ENCODE measurements around the gene GCM1. TPM values are rescaled to one million over a fixed set of nuclear protein-coding genes. Genes with fewer than 3 reads are reported as not detected.

Gene GCM1
- total and polyA plus RNA-seq, 4 donors = 0.05 to 0.08 TPM; not detected in 2

- Histone ChIP-seq H3K4me1 (ENCODE audit: control insufficient read depth in 4 of 4, insufficient read depth in 4 of 4, low read length in 3 of 4) (peaks cover 3 to 10% (median 7%) of the 10 kb centered on the region in 4 donors), H3K27me3 (ENCODE audit: control insufficient read depth in 4 of 4, insufficient read depth in 4 of 4, low read length in 3 of 4) (no peaks in the 10 kb centered on the region), H3K9me3 (ENCODE audit: control insufficient read depth in 4 of 4, low read length in 3 of 4) (no peaks in the 10 kb centered on the region), H3K36me3 (ENCODE audit: control insufficient read depth in 4 of 4, insufficient read depth in 3 of 4, low read depth in 1 of 4, low read length in 3 of 4) (peaks cover 15 to 63% (median 60%) of the 10 kb centered on the region in 4 donors), H3K9ac (ENCODE audit: low read depth in 1 of 2, low read length in 2 of 2) (no peak overlapping the region), H3K4me3 (ENCODE audit: low read depth in 1 of 3, low read length in 3 of 3) (no peak overlapping the region), H3K27ac (ENCODE audit: low read depth in 1 of 2, low read length in 2 of 2) (no peak overlapping the region)
- WGBS = 44% methylated on average over 2 of the region's 2 CpGs
- no peak for TF ChIP-seq TAF1 (conservative IDR thresholded peaks at IDR 0.05)
- TF ChIP-seq FOXA2 (IDR thresholded peaks at IDR 0.05) = no peak
- no peak for TF ChIP-seq GABPA (IDR thresholded peaks at IDR 0.05 in 1 of 2, conservative IDR thresholded peaks at IDR 0.05 in 1 of 2)
- TF ChIP-seq HNF4G (IDR thresholded peaks at IDR 0.05) = no peak
- no peak for DNase-seq (ENCODE audit: low spot score)
These were observed 62.3 kb downstream of the GCM1 start for GRCh38 chr6:53086302-53086701.

- Histone ChIP-seq H3K4me1 (ENCODE audit: control insufficient read depth in 4 of 4, insufficient read depth in 4 of 4, low read length in 3 of 4) (no peaks in the 10 kb centered on the region), H3K9me3 (ENCODE audit: control insufficient read depth in 4 of 4, low read length in 3 of 4) (no peaks in the 10 kb centered on the region), H3K36me3 (ENCODE audit: control insufficient read depth in 4 of 4, insufficient read depth in 3 of 4, low read depth in 1 of 4, low read length in 3 of 4) (peaks cover 8 to 76% (median 65%) of the 10 kb centered on the region in 4 donors), H3K27me3 (ENCODE audit: control insufficient read depth in 4 of 4, insufficient read depth in 4 of 4, low read length in 3 of 4) (no peaks in the 10 kb centered on the region), H3K4me3 (ENCODE audit: low read depth in 1 of 3, low read length in 3 of 3) (no peak overlapping the region), H3K27ac (ENCODE audit: low read depth in 1 of 2, low read length in 2 of 2) (no peak overlapping the region), H3K9ac (ENCODE audit: low read depth in 1 of 2, low read length in 2 of 2) (no peak overlapping the region)
- WGBS = 95% methylated on average over 1 of the region's 1 CpG
- no peak for TF ChIP-seq FOXA2 (IDR thresholded peaks at IDR 0.05)
- no peak for TF ChIP-seq GABPA (IDR thresholded peaks at IDR 0.05 in 1 of 2, conservative IDR thresholded peaks at IDR 0.05 in 1 of 2)
- TF ChIP-seq HNF4G (IDR thresholded peaks at IDR 0.05) = no peak
- no peak for TF ChIP-seq MAX (IDR thresholded peaks at IDR 0.05)
- TF ChIP-seq EGR1 (IDR thresholded peaks at IDR 0.05; ENCODE audit: low read depth in 2 of 2) = no peak
- TF ChIP-seq NR2F2 (IDR thresholded peaks at IDR 0.05) = no peak
- TF ChIP-seq TAF1 (conservative IDR thresholded peaks at IDR 0.05) = no peak
- no peak for TF ChIP-seq REST (IDR thresholded peaks at IDR 0.05)
- no peak for TF ChIP-seq HNF4A (conservative IDR thresholded peaks at IDR 0.05)
- TF ChIP-seq FOXA1 (IDR thresholded peaks at IDR 0.05) = no peak
- TF ChIP-seq SP1 (IDR thresholded peaks at IDR 0.05) = no peak
- TF ChIP-seq JUND (IDR thresholded peaks at IDR 0.05) = no peak
- no peak for TF ChIP-seq RXRA (IDR thresholded peaks at IDR 0.05)
- TF ChIP-seq, protein P1, sequence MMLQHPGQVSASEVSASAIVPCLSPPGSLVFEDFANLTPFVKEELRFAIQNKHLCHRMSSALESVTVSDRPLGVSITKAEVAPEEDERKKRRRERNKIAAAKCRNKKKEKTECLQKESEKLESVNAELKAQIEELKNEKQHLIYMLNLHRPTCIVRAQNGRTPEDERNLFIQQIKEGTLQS (IDR thresholded peaks at IDR 0.05) = no peak
- TF ChIP-seq RAD21 (IDR thresholded peaks at IDR 0.05) = no peak
- no peak for TF ChIP-seq YY1 (IDR thresholded peaks at IDR 0.05)
- TF ChIP-seq ZBTB33 (IDR thresholded peaks at IDR 0.05) = no peak
- TF ChIP-seq, protein P2, sequence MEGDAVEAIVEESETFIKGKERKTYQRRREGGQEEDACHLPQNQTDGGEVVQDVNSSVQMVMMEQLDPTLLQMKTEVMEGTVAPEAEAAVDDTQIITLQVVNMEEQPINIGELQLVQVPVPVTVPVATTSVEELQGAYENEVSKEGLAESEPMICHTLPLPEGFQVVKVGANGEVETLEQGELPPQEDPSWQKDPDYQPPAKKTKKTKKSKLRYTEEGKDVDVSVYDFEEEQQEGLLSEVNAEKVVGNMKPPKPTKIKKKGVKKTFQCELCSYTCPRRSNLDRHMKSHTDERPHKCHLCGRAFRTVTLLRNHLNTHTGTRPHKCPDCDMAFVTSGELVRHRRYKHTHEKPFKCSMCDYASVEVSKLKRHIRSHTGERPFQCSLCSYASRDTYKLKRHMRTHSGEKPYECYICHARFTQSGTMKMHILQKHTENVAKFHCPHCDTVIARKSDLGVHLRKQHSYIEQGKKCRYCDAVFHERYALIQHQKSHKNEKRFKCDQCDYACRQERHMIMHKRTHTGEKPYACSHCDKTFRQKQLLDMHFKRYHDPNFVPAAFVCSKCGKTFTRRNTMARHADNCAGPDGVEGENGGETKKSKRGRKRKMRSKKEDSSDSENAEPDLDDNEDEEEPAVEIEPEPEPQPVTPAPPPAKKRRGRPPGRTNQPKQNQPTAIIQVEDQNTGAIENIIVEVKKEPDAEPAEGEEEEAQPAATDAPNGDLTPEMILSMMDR (IDR thresholded peaks at IDR 0.05; ENCODE audit: low read depth, low read length, missing input control) = no peak
- DNase-seq (ENCODE audit: low spot score) = no peak
These were observed 67.8 kb downstream of the GCM1 start for GRCh38 chr6:53080813-53081212.

Measured in liver (tissue), 9 donors.